ENCODE results near the gene PRIM2. TPM values are rescaled to one million over a fixed set of nuclear protein-coding genes. Genes with fewer than 3 reads are reported as not detected.

PRIM2 gene
- total and polyA plus RNA-seq, 2 of the 4 experiments (the other 2 are of a cell fraction): 11.8 to 37.5 TPM

DNA sequence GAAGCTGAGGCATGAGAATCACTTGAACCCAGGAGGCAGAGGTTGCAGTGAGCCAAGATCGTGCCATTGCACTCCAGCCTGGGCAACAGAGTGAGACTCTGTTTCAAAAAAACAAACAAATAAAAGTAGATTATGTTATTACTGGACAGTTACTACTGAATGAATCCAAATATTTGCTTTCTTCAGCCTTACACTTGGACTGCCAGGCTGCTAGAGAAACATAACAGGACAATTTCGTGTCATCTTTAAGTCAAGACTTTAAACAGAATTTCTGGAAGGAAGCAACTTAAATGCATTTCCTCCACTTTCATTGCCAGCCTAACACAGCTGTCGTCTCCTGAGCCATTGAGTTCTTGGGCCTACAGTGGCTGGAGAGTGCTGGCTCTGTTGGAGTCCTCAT is 42.0 kb upstream of the PRIM2 start:
- Histone ChIP-seq H4K20me1 (ENCODE audit: insufficient read depth, low read length) (no peaks in the 10 kb centered on the region), H3K79me1 (ENCODE audit: low read depth in 1 of 2, low read length in 2 of 2) (no peaks in the 10 kb centered on the region), H2BK5ac (ENCODE audit: low read depth, low read length, poor library complexity, severe bottlenecking) (no peak overlapping the region), H3K27ac (ENCODE audit: insufficient read depth, low read length) (no peak overlapping the region), H2BK15ac (ENCODE audit: low read depth, low read length) (no peak overlapping the region), H3K14ac (replicated peaks; ENCODE audit: low read depth, low read length) (no peak overlapping the region), H4K8ac (ENCODE audit: low read depth in 2 of 2, low read length in 2 of 2) (no peak overlapping the region), H3K9me1 (ENCODE audit: insufficient read depth, low read length) (no peaks in the 10 kb centered on the region), H3K36me3 (ENCODE audit: control insufficient read depth, insufficient read depth, low read length) (no peaks in the 10 kb centered on the region), H4K5ac (ENCODE audit: low read depth, low read length) (no peak overlapping the region), H3K4me2 (ENCODE audit: low read depth, low read length) (no peak overlapping the region), H2AFZ (replicated peaks; ENCODE audit: low read length, poor library complexity) (no peak overlapping the region), H2AK9ac (replicated peaks; ENCODE audit: low read depth, low read length, poor library complexity) (no peak overlapping the region), H2AK5ac (ENCODE audit: low read depth, low read length) (no peak overlapping the region), H3K4me3 (ENCODE audit: insufficient read depth, low read depth, low read length) (no peak overlapping the region), H4K91ac (ENCODE audit: insufficient read depth, low read depth, low read length) (no peak overlapping the region), H3K18ac (ENCODE audit: low read depth, low read length) (peak overlapping the region; percentile 9; the same call in 1 of the 2 replicates), H3K27me3 (ENCODE audit: control insufficient read depth, insufficient read depth, low read length) (no peaks in the 10 kb centered on the region), H2BK20ac (ENCODE audit: low read depth, low read length) (no peak overlapping the region), H3K23ac (ENCODE audit: low read depth, low read length) (no peak overlapping the region), H3K56ac (ENCODE audit: extremely low read depth, insufficient read depth, low read length) (no peak overlapping the region), H3K9me3 (ENCODE audit: control insufficient read depth, insufficient read depth, low read length) (peaks cover 2% of the 10 kb centered on the region; the same call in 1 of the 2 replicates), H3K9ac (ENCODE audit: low read depth, low read length) (no peak overlapping the region), H2BK120ac (ENCODE audit: low read depth, low read length) (no peak overlapping the region), H3K4ac (ENCODE audit: low read depth, low read length) (no peak overlapping the region), H3K4me1 (ENCODE audit: control insufficient read depth, insufficient read depth, low read length) (peaks cover 4% of the 10 kb centered on the region; the same call in 1 of the 2 replicates)
- dilution Hi-C loops (cut with HindIII; ENCODE audit: low sequenced_read_pairs, unreplicated experiment) (no loop called here), intact Hi-C loops (cut with micrococcal nuclease) (no loop called here), in situ Hi-C loops (cut with MboI; ENCODE audit: low sequenced_read_pairs) (no loop called here)
- no TSS peak for BruUV-seq (replicated peaks)
- no peak for DNase-seq
- TF ChIP-seq, protein P1, sequence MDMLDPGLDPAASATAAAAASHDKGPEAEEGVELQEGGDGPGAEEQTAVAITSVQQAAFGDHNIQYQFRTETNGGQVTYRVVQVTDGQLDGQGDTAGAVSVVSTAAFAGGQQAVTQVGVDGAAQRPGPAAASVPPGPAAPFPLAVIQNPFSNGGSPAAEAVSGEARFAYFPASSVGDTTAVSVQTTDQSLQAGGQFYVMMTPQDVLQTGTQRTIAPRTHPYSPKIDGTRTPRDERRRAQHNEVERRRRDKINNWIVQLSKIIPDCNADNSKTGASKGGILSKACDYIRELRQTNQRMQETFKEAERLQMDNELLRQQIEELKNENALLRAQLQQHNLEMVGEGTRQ (IDR thresholded peaks at IDR 0.05; ENCODE audit: low read depth, low read length): no peak
- TF ChIP-seq NFE2L2 (IDR thresholded peaks at IDR 0.05; ENCODE audit: low read depth, low read length) (no peak), BHLHE40 (IDR thresholded peaks at IDR 0.05; ENCODE audit: low read depth, low read length) (no peak), FOS (IDR thresholded peaks at IDR 0.05; ENCODE audit: low read depth, low read length) (no peak), MAFK (IDR thresholded peaks at IDR 0.05; ENCODE audit: low read depth, low read length) (no peak), CEBPB (IDR thresholded peaks at IDR 0.05; ENCODE audit: low read depth, low read length) (no peak), MAZ (IDR thresholded peaks at IDR 0.05; ENCODE audit: borderline replicate concordance, low read depth, low read length) (no peak), RFX5 (IDR thresholded peaks at IDR 0.05; ENCODE audit: low read depth, low read length) (no peak), MXI1 (IDR thresholded peaks at IDR 0.05; ENCODE audit: borderline replicate concordance, low read depth, low read length) (no peak), CHD1 (IDR thresholded peaks at IDR 0.05; ENCODE audit: low read depth, low read length) (no peak), POLR2A (IDR thresholded peaks at IDR 0.05; ENCODE audit: low read depth, low read length) (no peak), RAD21 (IDR thresholded peaks at IDR 0.05; ENCODE audit: low read length) (no peak), RCOR1 (IDR thresholded peaks at IDR 0.05; ENCODE audit: insufficient replicate concordance, low read length) (no peak), SMC3 (IDR thresholded peaks at IDR 0.05; ENCODE audit: low read depth, low read length) (no peak)
- TF ChIP-seq, protein P2, sequence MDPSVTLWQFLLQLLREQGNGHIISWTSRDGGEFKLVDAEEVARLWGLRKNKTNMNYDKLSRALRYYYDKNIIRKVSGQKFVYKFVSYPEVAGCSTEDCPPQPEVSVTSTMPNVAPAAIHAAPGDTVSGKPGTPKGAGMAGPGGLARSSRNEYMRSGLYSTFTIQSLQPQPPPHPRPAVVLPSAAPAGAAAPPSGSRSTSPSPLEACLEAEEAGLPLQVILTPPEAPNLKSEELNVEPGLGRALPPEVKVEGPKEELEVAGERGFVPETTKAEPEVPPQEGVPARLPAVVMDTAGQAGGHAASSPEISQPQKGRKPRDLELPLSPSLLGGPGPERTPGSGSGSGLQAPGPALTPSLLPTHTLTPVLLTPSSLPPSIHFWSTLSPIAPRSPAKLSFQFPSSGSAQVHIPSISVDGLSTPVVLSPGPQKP (IDR thresholded peaks at IDR 0.05; ENCODE audit: borderline replicate concordance, low read depth, low read length): no peak
- TF ChIP-seq, protein P3, sequence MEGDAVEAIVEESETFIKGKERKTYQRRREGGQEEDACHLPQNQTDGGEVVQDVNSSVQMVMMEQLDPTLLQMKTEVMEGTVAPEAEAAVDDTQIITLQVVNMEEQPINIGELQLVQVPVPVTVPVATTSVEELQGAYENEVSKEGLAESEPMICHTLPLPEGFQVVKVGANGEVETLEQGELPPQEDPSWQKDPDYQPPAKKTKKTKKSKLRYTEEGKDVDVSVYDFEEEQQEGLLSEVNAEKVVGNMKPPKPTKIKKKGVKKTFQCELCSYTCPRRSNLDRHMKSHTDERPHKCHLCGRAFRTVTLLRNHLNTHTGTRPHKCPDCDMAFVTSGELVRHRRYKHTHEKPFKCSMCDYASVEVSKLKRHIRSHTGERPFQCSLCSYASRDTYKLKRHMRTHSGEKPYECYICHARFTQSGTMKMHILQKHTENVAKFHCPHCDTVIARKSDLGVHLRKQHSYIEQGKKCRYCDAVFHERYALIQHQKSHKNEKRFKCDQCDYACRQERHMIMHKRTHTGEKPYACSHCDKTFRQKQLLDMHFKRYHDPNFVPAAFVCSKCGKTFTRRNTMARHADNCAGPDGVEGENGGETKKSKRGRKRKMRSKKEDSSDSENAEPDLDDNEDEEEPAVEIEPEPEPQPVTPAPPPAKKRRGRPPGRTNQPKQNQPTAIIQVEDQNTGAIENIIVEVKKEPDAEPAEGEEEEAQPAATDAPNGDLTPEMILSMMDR (conservative IDR thresholded peaks at IDR 0.05; ENCODE audit: low read depth, low read length): no peak
- ChIA-PET POLR2A (ENCODE audit: unreplicated experiment) (no interaction called here), CTCF (no interaction called here)
- ATAC-seq (ENCODE audit: low read depth): no peak
- WGBS, 2 experiments (ENCODE audit: extremely low coverage in 2 of 2, insufficient read length in 1 of 2): no CpG with 5 or more reads among the region's 3 CpGs

All from IMR-90 (cell line).